GM18867 (cell line): ENCODE results near the gene ZW10.
"Not testable (repeated sequence)": the region's sequence is repeated elsewhere in the genome, so short reads cannot be mapped to it uniquely, and the experiment has no call there.

ENCODE experiments used
- ATAC-seq: cut with Tn5 transposase; IDR thresholded peaks from one replicate; pipeline ENCODE4 v1.9.1; 2021; ENCODE audit warnings: mild to moderate bottlenecking, moderate library complexity; ENCODE audit not compliant: unreplicated experiment

The ZW10 gene

DNA sequence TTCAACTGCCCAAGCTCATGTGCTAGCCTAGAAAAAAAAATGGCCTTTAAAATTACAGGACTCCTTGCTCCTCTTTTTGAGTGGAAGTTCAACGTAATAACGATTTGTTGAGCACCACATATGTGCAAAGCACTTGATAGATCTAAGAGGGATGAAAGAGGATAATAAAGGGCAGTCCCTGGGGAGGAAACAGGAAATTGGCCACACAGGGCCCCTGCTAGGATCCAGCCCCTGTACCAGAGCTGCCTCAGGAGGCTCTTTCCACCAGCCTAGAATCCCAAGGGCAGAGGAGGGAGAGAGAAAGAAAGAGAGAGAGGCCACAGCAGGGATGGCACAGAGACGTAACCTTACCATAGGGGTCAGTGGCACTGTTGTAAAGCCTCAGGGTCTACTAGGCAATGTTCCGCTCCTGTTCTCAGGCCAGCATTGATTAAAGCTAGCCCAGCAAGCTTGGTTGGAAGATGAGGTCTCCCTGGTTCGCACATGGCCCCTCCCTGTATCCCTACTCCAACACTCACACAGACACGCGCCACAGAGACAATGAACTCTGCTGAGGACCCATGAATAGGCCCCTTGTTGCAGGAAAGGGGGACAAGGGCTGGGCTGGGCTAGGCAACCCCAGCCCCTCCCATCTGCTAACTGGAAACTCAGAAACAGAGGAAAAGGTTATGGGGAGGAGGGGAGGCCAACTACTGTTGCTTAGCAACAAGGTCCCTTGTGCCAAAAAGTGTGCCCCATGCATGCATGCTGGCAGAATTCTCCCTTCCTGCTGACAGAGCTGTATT is 67.4 kb downstream of the ZW10 start, which contains the start of gene TMPRSS5:
Gene TMPRSS5, minus strand, starts transcription at position 438 of the 785 bp plus-strand sequence. Its CDS starts 84 bp downstream, at position 354.
- ATAC-seq: no peak

DNA sequence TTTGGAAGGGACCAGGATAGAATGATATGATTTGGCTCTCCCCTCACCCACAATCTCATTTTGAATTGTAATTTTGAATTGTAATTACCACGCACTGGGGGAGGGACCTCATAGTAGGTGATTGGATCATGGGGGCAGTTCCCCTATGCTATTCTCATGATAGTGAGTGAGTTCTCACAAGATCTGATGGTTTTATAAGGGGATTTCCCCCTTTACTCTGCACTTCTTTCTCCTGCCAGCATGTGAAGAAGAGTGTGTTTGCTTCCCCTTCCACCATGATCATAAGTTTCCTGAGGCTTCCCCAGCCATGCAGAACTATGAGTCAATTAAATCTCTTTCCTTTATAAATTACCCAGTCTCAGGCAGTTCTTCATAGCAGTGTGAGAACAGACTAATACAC is 69.9 kb downstream of the ZW10 start:
- ATAC-seq: not testable (repeated sequence)

DNA sequence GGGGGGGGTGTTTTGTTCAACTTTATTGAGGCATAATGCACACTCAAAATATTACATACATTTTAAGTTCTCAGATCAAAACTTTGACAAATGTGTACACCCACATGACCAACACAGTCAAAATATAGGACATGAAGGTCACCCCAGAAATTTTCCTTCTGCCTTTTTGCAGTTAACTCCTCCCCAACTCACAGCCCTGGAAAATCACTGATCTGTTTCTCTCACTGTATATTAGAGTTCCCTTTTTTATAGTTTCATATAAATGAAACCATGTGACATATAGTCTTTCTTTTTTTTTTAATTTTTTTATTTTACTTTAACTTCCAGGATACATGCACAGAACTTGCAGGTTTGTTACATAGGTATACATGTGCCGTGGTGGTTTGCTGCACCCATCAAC is 72.0 kb downstream of the ZW10 start:
- no peak for ATAC-seq

DNA sequence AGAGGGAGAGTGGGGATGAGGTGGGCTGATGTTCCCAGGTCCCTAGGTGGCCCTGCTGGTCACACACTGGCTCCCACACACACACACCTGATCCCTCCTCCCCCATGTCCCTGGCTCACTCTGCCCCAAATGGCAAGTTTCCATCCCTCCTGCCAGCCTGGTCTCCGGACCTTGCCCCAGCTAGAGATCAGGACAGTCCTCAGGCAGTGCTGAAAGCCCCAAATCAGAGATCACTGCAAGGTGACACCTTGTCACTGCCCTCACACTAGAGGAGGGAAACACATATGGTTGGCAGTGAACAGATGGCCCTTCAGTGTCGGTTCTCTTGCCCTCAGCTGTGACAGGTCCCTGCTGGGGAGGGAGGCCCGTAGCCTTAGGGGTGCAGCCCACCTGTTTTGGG is 75.0 kb downstream of the ZW10 start:
- no peak for ATAC-seq

DNA sequence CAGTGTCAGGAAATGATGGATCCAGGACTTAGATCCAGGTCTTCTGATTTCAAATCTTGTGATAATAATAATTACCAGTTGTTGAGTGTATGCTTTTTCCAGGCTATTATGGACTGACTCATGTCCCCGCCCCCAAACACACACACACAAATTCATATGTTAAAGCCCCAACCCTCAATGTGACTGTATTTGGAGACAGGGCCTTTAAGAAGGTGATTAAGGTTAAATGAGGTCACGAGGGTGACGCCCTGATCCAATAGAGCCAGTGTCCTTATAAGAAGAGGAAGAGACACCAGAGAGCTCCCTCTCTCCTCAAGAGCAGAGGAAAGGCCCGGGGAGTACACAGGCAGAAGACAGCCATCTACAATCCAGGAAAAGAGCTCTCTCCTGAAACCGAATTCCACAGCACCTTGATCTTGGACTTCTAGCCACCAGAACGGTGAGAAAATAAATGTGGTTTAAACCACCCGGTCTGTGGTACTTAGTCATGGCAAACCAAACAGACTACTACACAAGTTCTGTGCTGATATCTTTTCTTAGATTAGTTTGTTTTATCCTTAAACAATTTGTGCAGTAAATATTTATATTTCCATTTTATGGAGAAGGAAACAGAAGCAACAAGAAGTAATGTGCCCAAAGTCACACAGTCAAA is 75.6 kb downstream of the ZW10 start:
- no peak for ATAC-seq

DNA sequence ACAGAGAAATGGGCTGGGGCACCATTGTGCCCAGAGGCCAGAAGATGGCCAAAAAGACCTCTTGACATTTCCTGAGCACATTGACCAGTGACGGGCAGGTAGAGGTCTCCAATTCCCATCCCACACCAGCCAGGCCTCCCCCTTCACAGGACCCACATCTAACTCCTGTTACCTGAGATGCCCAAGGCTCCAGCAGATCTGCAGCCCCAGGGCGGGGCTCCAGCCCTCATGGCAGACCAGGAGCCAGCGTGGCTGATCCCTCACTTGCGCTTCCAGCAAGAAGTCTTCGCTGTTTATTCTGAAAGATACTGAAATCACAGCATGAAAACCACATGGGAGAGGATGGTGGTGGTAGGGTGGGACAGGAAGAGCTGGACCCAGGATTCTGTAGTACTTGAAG is 76.4 kb downstream of the ZW10 start:
- ATAC-seq: no peak

DNA sequence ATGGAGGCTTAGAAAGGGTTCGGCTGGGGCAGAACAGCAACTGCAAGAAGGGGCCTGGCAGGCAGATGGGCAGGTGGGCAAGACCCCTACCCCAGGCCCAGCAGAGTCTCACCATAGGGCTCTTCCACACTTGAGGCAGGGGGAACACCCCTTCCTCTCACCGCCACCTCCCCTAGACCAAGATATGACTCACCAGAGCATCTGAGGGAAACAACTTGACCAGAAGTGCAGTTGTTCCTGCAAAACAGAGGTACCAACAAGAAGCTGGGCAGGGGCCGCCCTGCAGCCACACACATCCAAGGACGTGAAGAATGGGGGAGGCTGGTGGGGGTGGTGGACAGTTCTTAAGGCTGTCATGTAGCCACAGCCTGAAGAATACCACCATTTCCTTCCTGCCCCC is 78.3 kb downstream of the ZW10 start:
- ATAC-seq: no peak

DNA sequence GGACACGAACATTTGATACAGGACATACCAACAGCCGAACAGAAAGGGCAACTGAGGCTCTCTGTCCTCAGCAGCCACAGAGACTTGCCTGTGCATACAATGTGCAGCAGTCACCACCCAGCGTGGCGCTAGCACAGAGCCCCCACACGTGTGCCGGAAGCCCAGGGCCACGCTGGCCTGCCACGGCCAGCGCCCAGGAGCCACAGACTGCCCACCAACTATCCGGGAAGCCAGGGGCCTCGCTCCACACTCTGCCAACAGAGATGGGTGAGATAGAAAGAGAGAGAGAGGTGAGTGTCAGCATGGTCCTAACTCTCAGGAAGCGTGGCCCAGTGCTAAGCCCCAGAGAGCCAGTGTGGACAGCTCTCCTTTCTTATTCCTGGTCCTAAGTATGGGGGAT is 79.1 kb downstream of the ZW10 start:
- ATAC-seq: no peak

DNA sequence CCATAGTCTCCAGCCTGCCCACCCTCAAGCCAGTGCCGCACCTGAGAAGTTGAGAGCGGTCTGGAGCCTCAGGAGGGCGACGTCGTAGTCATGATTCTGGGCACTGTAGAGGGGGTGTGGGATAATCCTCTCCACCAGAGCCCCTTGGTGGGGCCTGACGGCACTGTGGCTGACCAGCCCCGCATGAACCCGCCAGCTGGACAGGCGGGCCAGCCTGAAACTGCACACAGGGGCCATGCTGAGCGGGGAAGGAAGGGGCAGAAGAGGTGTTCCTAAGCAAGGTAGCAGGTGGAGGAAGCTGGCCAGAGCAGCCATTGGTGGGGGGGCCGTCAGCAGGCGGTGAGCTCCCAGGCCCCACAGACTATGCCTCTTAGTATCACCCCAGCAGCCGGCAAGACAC is 80.5 kb downstream of the ZW10 start:
- ATAC-seq: no peak

DNA sequence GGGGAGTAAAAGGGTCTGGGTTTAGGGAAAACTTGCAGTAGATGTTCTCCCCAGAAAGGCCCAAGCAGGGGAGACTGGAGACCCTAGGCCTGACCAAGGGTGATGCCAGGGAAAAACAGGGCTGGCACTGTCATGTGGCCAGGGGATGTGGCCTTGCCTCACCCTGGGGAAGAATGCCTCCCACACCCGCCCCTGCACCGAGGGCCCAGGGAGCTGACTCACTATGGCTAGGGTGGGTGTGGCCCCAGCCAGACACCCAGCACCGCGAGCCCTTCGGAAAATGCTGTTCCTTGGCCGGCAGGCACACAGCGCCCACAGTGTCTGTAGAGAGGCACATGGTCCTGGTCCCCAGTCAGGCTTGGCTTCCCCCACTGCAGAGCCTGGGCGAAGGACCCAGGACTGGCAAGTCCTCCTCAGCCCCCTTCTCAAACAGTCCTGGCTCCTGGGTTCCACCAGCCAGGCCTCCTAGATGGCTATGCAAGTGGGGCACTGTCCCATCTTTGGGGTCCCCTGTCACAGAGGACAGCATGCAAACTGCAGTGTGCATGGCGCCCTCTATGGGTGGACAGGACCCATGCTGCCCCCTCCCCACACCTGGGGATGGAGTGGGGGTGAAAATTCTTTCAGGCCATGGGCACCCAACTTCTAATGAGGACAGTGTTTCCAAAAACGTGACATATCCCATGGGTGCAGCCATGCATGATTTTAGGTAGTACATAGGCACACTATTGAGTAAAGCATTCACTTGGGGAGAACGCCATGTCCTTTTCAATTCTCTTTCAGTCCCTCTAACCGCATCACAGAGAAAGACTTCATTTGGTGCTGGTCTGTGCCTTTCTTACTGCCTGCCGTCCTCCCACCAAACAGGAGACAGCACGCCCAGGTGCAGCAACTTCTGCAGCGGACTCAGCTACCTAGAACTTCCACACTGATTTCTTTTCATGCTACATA is 82.6 kb downstream of the ZW10 start:
- ATAC-seq: no peak

DNA sequence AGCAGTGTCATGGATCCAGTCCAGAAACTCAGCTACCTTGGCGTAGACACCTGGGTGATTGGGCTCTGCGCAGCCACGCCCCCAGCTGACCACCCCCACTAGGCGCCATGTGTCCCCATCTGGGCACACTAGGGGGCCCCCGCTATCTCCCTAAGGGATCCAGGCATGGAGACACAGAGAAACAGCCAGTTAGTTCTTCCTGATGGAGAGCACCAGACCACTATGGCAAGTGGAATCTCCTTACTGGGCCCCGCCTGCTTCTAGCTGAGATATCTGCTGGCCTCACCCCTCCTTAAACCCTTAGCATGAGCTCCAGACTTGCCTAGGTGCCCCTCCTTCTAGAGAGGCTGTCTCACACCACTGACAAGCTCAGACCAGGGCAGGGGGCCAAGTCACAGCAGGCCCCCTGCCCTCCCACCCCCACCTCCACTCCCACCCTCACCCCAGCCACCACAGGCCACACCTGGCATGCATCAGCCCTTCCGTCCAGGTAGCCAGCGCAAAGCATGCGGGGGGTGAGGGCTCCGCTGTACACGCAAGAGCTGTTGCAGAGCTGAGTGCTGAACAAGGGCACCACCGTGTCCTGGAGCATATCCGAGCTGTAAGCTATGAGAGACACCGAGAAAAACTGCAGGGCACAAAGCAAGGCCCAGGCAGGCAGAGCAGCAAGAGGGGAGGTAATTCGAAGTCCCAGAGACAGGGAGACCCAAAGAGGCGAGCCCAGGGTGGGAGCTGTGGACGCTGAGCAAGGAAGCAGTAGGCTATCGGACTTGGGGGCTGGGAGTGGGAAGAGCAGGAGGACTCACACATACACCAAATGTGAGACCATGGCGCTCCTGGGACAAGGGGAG is 83.5 kb downstream of the ZW10 start:
- ATAC-seq: no peak

DNA sequence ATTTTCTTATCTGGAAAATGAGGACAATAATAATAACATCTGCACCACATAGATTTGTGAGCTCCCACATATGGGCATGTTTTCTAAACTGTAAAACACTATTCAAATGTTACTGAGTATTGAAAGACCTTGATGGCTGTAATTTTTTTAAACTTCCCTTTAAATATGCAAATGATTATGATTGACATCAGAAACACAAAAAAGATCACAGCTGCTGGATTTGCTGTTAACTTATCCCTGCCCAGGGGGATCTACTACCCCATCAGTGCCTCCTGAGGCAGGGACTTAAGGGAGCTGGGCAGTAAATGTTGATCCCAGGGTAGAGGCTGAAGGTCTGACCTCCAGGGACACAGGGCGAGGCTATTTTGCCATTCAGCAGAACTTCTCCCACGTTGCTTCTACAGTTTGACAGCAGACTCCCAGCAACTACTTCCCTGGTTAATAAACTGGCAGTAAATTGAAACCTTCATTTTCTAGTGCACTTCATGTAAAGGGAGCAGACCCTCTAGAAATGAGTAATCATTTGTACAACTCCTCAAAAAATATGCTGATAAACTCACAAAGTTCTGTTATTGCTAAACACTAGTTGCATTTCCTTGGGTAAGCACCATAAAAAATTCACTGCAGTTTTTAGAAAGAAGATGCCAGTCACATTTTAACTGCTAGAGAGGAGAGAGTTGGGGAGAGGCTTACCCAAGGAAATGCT is 87.7 kb downstream of the ZW10 start:
- ATAC-seq: no peak

DNA sequence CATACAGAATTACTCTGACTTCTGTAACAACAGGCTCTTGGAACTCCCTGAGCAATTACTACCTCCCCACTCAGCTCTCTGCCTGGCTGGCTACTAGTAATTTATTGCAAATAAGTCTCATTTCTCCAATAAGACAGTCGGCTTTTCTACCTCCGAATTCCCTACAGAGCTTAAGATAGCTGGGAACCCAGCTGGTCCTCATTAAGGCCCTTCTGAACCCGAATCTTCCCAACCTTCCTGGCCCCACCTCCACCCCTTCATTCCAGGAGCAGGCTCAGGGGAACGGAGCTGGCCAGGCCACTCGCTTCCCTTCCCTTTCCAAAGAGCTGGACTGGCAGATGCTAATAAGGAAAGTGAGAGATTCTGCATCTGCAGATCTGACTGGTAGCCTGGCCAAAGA is 89.0 kb downstream of the ZW10 start:
- ATAC-seq: no peak

DNA sequence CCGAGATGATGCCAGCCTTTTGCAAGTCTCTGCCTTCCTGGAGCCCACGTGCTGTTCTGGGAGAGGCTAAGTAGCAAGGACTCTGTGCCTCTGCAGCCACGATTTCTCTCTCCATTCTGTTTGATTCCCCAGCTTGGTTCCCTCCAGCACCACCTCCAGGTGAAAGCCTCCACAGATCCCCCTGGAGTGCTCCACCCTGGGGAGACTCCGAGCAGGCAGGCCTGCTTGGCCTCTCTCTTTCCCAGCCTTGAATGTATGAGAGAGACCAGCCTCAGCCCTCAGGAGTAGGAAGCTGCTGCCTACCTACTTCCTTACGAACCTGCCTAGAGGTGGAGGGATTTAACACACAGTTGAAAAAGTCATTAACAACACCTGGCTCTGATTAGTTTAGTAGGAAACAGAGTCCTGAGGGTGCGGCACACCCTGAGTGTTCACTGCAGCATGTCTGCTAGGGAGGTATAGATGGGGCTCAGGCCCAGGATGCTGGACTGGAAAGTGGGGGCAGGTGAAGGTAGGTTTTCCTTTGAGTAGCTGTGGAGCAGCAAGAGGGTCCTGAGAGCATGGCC is 89.9 kb downstream of the ZW10 start:
- no peak for ATAC-seq
